HCT116 (cell line): ENCODE data around the gene GATB. TPM values are rescaled to one million over a fixed set of nuclear protein-coding genes. Genes with fewer than 3 reads are reported as not detected.

Experiments used
- ATAC-seq: fragments of 200-7000 bp; cut with Tn5 transposase; 2 replicates; pipeline ENCODE4 v1.9.1; 2020; ENCODE audit warnings: mild to moderate bottlenecking, moderate library complexity
- BruUV-seq: library from RNA; stranded (reverse); fragments of 400-500 nt; replicated peaks from 2 replicates; lab custom pipeline; 2021; lab: Mats Ljungman, UMichigan
- CTCF ChIA-PET: fragments of 300-600 bp; sonication (Branson Sonifier 250); formaldehyde crosslinking; loops from one replicate; lab custom pipeline; 2021; ENCODE audit warnings: antibody characterized with exemption; lab: Charles Lee
- POLR2A ChIA-PET: fragments of 300-600, 350-600 bp; sonication (Branson Sonifier 250); formaldehyde crosslinking; loops from one replicate; lab custom pipeline; 2021; ENCODE audit warnings: antibody characterized with exemption; lab: Charles Lee
- RAD21 ChIA-PET, 2 experiments: fragments of 300-600 bp; sonication (Branson Sonifier 250); formaldehyde crosslinking; loops; one replicate each; lab custom pipeline; 2023; ENCODE audit warnings: low total read pairs in 2 of 2; ENCODE audit not compliant: uncharacterized antibody in 2 of 2, unreplicated experiment in 2 of 2, low non-redundant PET in 1 of 2; lab: Charles Lee
- DNase-seq: peaks from one replicate; pipeline ENCODE4 v3.0.0-alpha.2; 2010; ENCODE audit warnings: low read depth, low spot score
- H2AFZ ChIP-seq: fragments of 200-600 bp; shearing (Covaris generic), sonication (generic); 2 replicates; pipeline ENCODE4 v1.6.1; 2017; ENCODE audit warnings: low read depth, mixed run types, mixed read lengths, antibody characterized with exemption, low read length; ENCODE audit not compliant: poor library complexity, severe bottlenecking
- H3K27ac ChIP-seq: 2 replicates; pipeline ENCODE4 v1.5.1; 2012; ENCODE audit warnings: low read depth, low read length
- H3K27me3 ChIP-seq: fragments of 200-600 bp; sonication (generic); 2 replicates; pipeline ENCODE4 v1.6.1; 2016; ENCODE audit warnings: mixed run types, low read length, mixed read lengths; ENCODE audit not compliant: insufficient read depth
- H3K36me3 ChIP-seq, 2 experiments: fragments of 200-500 bp in 1 of 2; fragments of 200-600 bp in 1 of 2; sonication (Bioruptor generic) in 1 of 2; sonication (generic) in 1 of 2; 2 replicates each; pipeline versions ENCODE4 v1.5.1 to v1.6.1; 2014 to 2016; ENCODE audit warnings: low read length in 2 of 2, inconsistent platforms in 1 of 2, mixed read lengths in 1 of 2, mixed run types in 1 of 2; ENCODE audit not compliant: insufficient read depth in 2 of 2, control insufficient read depth in 1 of 2
- H3K4me1 ChIP-seq, 2 experiments: fragments of 200-600 bp in 1 of 2; sonication (generic) in 1 of 2; 2 replicates each; pipeline versions ENCODE4 v1.5.1 to v1.6.1; 2012 to 2017; ENCODE audit warnings: low read length in 2 of 2, inconsistent platforms in 1 of 2, mild to moderate bottlenecking in 1 of 2, mixed read lengths in 1 of 2, mixed run types in 1 of 2, moderate library complexity in 1 of 2; ENCODE audit not compliant: insufficient read depth in 2 of 2, control insufficient read depth in 1 of 2
- H3K4me2 ChIP-seq: fragments of 200-600 bp; sonication (generic); 2 replicates; pipeline ENCODE4 v1.6.1; 2017; ENCODE audit warnings: mixed run types, low read length, mixed read lengths
- H3K4me3 ChIP-seq, 2 experiments: fragments of 200-600 bp in 1 of 2; sonication (generic) in 1 of 2; replicated peaks in 1 of 2; 2 replicates each; pipeline ENCODE4 v1.5.1; 2011 to 2016; ENCODE audit warnings: low read length in 2 of 2, control low read depth in 1 of 2, low read depth in 1 of 2, mild to moderate bottlenecking in 1 of 2, mixed read lengths in 1 of 2, mixed run types in 1 of 2
- H3K79me2 ChIP-seq: fragments of 200-600 bp; sonication (generic); 2 replicates; pipeline ENCODE4 v1.6.1; 2017; ENCODE audit warnings: mild to moderate bottlenecking, mixed run types, low read length, moderate library complexity, mixed read lengths; ENCODE audit not compliant: insufficient read depth
- H3K9ac ChIP-seq: fragments of 200-600 bp; sonication (generic); 2 replicates; pipeline ENCODE4 v1.6.1; 2016; ENCODE audit warnings: low read length, mixed read lengths
- H3K9me2 ChIP-seq: fragments of 200-600 bp; sonication (generic), shearing (Covaris generic); 2 replicates; pipeline ENCODE4 v1.6.1; 2017; ENCODE audit warnings: mixed run types, mild to moderate bottlenecking, moderate library complexity; ENCODE audit not compliant: insufficient read depth
- H3K9me3 ChIP-seq, 2 experiments: fragments of 200-500 bp in 1 of 2; fragments of 200-600 bp in 1 of 2; sonication (Bioruptor generic) in 1 of 2; sonication (generic) in 1 of 2; 2 replicates each; pipeline ENCODE4 v1.6.1; 2014 to 2017; ENCODE audit warnings: low read length in 2 of 2, mixed read lengths in 2 of 2, inconsistent platforms in 1 of 2, low read depth in 1 of 2, mild to moderate bottlenecking in 1 of 2, mixed run types in 1 of 2, moderate library complexity in 1 of 2; ENCODE audit not compliant: control insufficient read depth in 1 of 2, insufficient read depth in 1 of 2
- H4K20me1 ChIP-seq: fragments of 200-600 bp; sonication (generic), shearing (Covaris generic); 2 replicates; pipeline ENCODE4 v1.6.1; 2017; ENCODE audit warnings: mixed run types, mild to moderate bottlenecking, moderate library complexity; ENCODE audit not compliant: insufficient read depth
- CEBPB ChIP-seq: IDR thresholded peaks from 2 replicates; pipeline ENCODE4 v1.6.1; 2012; ENCODE audit warnings: low read depth
- REST ChIP-seq: IDR thresholded peaks from 2 replicates; pipeline ENCODE4 v1.6.1; 2012; ENCODE audit warnings: low read depth
- SRF ChIP-seq: IDR thresholded peaks from 2 replicates; pipeline ENCODE4 v1.6.1; 2012; ENCODE audit warnings: low read depth
- YY1 ChIP-seq: IDR thresholded peaks from 2 replicates; pipeline ENCODE4 v1.6.1; 2011; ENCODE audit warnings: low read length, low read depth, moderate library complexity, mild to moderate bottlenecking; ENCODE audit not compliant: insufficient replicate concordance; ENCODE audit errors: extremely low read depth
- ZNF274 ChIP-seq: fragments of 200-500 bp; sonication (Bioruptor generic); IDR thresholded peaks from 2 replicates; pipeline ENCODE4 v1.6.1; 2014; ENCODE audit warnings: mild to moderate bottlenecking, low read depth, low read length, inconsistent platforms
- intact Hi-C: fragments of 100-400 bp; cut with micrococcal nuclease; formaldehyde crosslinking; loops from 2 replicates; pipeline ENCODE4 v1.10.0; 2022
- total RNA-seq: library from RNA; stranded (reverse); gene quantifications from one replicate; pipeline ENCODE4 v1.2.1, GENCODE V29; 2021; ENCODE audit not compliant: unreplicated experiment

The GATB gene
- total RNA-seq, 1 experiment from 2014 or later = 29.3 TPM

GRCh38 chr4:151781026-151781425 lies 20.2 kb upstream of the GATB start:
- Histone ChIP-seq H3K4me3 (no peak overlapping the region), H3K9me2 (no peaks in the 10 kb centered on the region), H3K36me3 (no peaks in the 10 kb centered on the region), H4K20me1 (no peaks in the 10 kb centered on the region), H3K4me2 (no peak overlapping the region), H3K27ac (no peak overlapping the region), H3K9me3 (no peaks in the 10 kb centered on the region), H3K79me2 (no peaks in the 10 kb centered on the region), H2AFZ (no peak overlapping the region), H3K4me1 (no peaks in the 10 kb centered on the region), H3K27me3 (no peaks in the 10 kb centered on the region), H3K9ac (no peak overlapping the region)
- intact Hi-C loops = no loop called here
- no peak for ATAC-seq
- DNase-seq = no peak
- POLR2A ChIA-PET = no interaction called here
- no peak for TF ChIP-seq CEBPB
- TF ChIP-seq REST = no peak
- RAD21 ChIA-PET = no interaction called here
- CTCF ChIA-PET = no interaction called here
- no TSS peak for BruUV-seq

GRCh38 chr4:151777471-151777870 lies 16.7 kb upstream of the GATB start:
- intact Hi-C loops = no loop called here
- H3K4me2 ChIP-seq = no peak overlapping the region
- no peak overlapping the region for H3K4me3 ChIP-seq
- no TSS peak for BruUV-seq
- H3K27me3 ChIP-seq = no peaks in the 10 kb centered on the region
- no peak overlapping the region for H2AFZ ChIP-seq
- H3K9ac ChIP-seq = no peak overlapping the region
- ChIA-PET POLR2A (no interaction called here), CTCF (no interaction called here), RAD21 (no interaction called here)
- no peaks in the 10 kb centered on the region for H3K79me2 ChIP-seq
- no peaks in the 10 kb centered on the region for H3K4me1 ChIP-seq
- H3K9me3 ChIP-seq = peaks cover 5 to 8% of the 10 kb centered on the region in 2 experiments; a peak in 2 of 4 replicates
- H4K20me1 ChIP-seq = no peaks in the 10 kb centered on the region
- TF ChIP-seq YY1 (no peak), SRF (no peak), ZNF274 (no peak)
- no peak for DNase-seq
- H3K9me2 ChIP-seq = no peaks in the 10 kb centered on the region
- H3K27ac ChIP-seq = no peak overlapping the region
- no peak for ATAC-seq
- no peaks in the 10 kb centered on the region for H3K36me3 ChIP-seq
